ENCODE results near the gene LAMA5.

The LAMA5 gene

DNA sequence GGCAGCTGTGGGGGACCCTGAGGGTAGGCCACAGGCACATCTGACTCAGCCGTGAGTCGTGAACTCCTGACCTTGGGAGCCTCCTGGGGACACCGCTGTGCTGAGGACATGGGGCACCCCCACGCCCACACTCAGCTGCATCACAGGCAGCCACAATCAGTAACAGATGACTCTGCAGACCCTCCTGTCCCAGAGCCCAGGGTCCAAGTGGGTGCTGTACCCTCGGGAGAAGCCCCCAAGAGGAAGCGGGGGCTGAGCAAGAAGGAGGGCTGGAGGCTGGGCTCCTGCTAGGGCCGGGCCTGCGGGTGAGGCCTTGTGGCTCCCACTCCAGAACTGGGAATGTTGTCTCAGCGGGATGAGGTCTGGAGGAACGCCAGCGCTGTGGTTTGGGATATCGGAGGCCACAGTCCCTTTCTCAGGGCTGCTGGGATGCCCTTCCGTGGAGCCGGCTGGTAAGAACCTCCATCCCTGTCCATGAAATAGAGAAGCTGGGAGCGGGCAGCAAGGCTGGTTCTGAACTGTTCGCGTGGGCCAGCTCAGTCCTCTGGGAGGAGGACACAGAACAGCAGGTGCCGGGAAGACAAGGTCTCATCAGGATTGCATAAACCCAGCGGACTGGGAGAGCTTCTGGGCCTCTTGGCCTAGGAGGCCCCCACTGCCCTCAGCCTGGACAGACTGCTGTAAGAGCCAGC, 3.1 kb upstream of the LAMA5 start:
- ATAC-seq (ENCODE audit: insufficient read depth, low read depth) (no peak), DNase-seq (no peak)
- Histone ChIP-seq H3K9ac (ENCODE audit: low read depth, low read length) (no peak overlapping the region), H4K20me1 (ENCODE audit: insufficient read depth, low read length) (peaks cover 12% of the 10 kb centered on the region), H3K27ac (ENCODE audit: low read length) (no peak overlapping the region), H3K79me2 (ENCODE audit: insufficient read depth, low read length) (no peaks in the 10 kb centered on the region), H2AFZ (ENCODE audit: low read depth, low read length) (no peak overlapping the region), H3K36me3 (ENCODE audit: insufficient read depth, low read length) (no peaks in the 10 kb centered on the region), H3K27me3 (ENCODE audit: insufficient read depth, low read length, poor library complexity) (no peaks in the 10 kb centered on the region), H3K4me2 (ENCODE audit: insufficient read depth, low read length) (no peak overlapping the region), H3K9me3 (ENCODE audit: insufficient read depth, low read length, severe bottlenecking) (no peaks in the 10 kb centered on the region), H3K4me3 (ENCODE audit: low read depth in 1 of 2, low read length in 2 of 2) (no peak overlapping the region), H3K4me1 (ENCODE audit: insufficient read depth, low read length) (no peaks in the 10 kb centered on the region)
- TF ChIP-seq, protein P1, sequence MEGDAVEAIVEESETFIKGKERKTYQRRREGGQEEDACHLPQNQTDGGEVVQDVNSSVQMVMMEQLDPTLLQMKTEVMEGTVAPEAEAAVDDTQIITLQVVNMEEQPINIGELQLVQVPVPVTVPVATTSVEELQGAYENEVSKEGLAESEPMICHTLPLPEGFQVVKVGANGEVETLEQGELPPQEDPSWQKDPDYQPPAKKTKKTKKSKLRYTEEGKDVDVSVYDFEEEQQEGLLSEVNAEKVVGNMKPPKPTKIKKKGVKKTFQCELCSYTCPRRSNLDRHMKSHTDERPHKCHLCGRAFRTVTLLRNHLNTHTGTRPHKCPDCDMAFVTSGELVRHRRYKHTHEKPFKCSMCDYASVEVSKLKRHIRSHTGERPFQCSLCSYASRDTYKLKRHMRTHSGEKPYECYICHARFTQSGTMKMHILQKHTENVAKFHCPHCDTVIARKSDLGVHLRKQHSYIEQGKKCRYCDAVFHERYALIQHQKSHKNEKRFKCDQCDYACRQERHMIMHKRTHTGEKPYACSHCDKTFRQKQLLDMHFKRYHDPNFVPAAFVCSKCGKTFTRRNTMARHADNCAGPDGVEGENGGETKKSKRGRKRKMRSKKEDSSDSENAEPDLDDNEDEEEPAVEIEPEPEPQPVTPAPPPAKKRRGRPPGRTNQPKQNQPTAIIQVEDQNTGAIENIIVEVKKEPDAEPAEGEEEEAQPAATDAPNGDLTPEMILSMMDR (IDR thresholded peaks at IDR 0.05; ENCODE audit: borderline replicate concordance, extremely low read depth, low read length, poor library complexity, severe bottlenecking) = no peak
- no peak for TF ChIP-seq EZH2 (IDR thresholded peaks at IDR 0.05; ENCODE audit: borderline replicate concordance, low read depth, low read length, severe bottlenecking)

DNA sequence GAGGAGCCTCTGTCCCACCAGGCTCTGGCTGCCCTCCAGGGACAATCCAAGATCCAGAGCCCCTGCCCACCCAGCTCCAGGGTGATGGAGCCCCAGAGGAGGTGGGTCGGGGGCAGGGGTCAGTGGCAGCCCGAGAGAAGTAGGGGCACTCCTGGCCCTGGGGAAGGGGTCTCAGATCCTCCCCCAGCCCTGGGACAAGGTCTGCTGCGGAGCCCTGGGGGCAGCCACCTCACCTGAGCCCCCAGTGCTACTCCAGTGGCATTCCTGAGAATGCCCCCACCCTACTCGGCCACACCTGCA, 2.7 kb upstream of the LAMA5 start:
- Histone ChIP-seq H3K4me2 (ENCODE audit: insufficient read depth, low read length) (no peak overlapping the region), H3K9ac (ENCODE audit: low read depth, low read length) (no peak overlapping the region), H3K4me1 (ENCODE audit: insufficient read depth, low read length) (no peaks in the 10 kb centered on the region), H4K20me1 (ENCODE audit: insufficient read depth, low read length) (peaks cover 12% of the 10 kb centered on the region), H2AFZ (ENCODE audit: low read depth, low read length) (no peak overlapping the region), H3K27me3 (ENCODE audit: insufficient read depth, low read length, poor library complexity) (peaks cover 2% of the 10 kb centered on the region), H3K79me2 (ENCODE audit: insufficient read depth, low read length) (no peaks in the 10 kb centered on the region), H3K36me3 (ENCODE audit: insufficient read depth, low read length) (no peaks in the 10 kb centered on the region), H3K9me3 (ENCODE audit: insufficient read depth, low read length, severe bottlenecking) (no peaks in the 10 kb centered on the region), H3K4me3 (ENCODE audit: low read depth in 1 of 2, low read length in 2 of 2) (no peak overlapping the region), H3K27ac (ENCODE audit: low read length) (no peak overlapping the region)
- DNase-seq = no peak
- TF ChIP-seq, protein P1 (IDR thresholded peaks at IDR 0.05; ENCODE audit: borderline replicate concordance, extremely low read depth, low read length, poor library complexity, severe bottlenecking) = no peak
- TF ChIP-seq EZH2 (IDR thresholded peaks at IDR 0.05; ENCODE audit: borderline replicate concordance, low read depth, low read length, severe bottlenecking) = no peak
- no peak for ATAC-seq (ENCODE audit: insufficient read depth, low read depth)

DNA sequence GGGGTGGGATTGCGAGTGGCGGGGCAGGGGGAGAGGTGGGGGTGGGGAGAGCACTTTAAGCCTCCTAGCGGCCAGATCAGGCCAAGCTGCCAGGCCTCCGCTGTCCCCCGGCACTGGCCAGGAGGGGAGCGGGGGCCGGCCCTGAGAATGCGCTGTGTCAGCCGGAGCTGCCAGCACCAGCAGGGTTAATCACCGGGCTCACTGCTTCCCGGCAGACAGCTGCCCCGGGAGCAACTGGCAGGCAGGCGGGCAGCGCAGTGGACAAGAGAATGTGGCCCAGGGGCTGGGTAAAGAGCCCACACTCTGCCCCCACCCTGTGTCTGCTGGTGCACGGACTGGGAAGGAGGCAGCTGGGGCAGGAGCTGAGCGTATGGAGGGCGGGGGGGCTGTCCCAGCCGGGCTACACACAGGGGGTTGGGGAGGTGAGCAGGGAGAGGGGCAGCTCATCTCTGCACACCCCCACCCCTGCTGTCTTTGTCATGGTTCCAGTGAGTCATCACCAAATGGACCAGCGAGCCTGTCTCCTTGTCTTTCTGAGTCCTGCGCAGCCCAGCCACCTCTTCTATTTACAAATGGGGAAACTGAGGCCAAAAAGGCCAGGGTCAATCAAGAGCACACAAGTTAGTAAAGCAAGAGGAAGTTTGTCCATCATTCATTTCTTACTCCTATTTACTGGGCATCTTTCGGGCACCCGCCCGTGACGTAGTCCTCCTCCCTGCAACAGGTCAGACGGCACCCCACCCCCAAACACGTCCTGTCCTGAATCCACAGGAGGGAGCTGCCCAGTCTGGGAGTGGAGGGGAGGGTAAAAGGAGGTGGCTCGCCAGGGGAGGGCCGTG, 2.1 kb upstream of the LAMA5 start:
- no peaks in the 10 kb centered on the region for H3K79me2 ChIP-seq (ENCODE audit: insufficient read depth, low read length)
- H3K27ac ChIP-seq (ENCODE audit: low read length) = no peak overlapping the region
- no peak overlapping the region for H3K9ac ChIP-seq (ENCODE audit: low read depth, low read length)
- peaks cover 2% of the 10 kb centered on the region for H3K27me3 ChIP-seq (ENCODE audit: insufficient read depth, low read length, poor library complexity)
- no peak for ATAC-seq (ENCODE audit: insufficient read depth, low read depth)
- H3K9me3 ChIP-seq (ENCODE audit: insufficient read depth, low read length, severe bottlenecking) = no peaks in the 10 kb centered on the region
- H3K4me3 ChIP-seq (ENCODE audit: low read depth in 1 of 2, low read length in 2 of 2) = no peak overlapping the region
- H3K4me2 ChIP-seq (ENCODE audit: insufficient read depth, low read length) = no peak overlapping the region
- no peaks in the 10 kb centered on the region for H3K4me1 ChIP-seq (ENCODE audit: insufficient read depth, low read length)
- H2AFZ ChIP-seq (ENCODE audit: low read depth, low read length) = no peak overlapping the region
- H4K20me1 ChIP-seq (ENCODE audit: insufficient read depth, low read length) = peaks cover 10% of the 10 kb centered on the region
- no peaks in the 10 kb centered on the region for H3K36me3 ChIP-seq (ENCODE audit: insufficient read depth, low read length)
- TF ChIP-seq EZH2 (IDR thresholded peaks at IDR 0.05; ENCODE audit: borderline replicate concordance, low read depth, low read length, severe bottlenecking) = no peak
- TF ChIP-seq, protein P1 (IDR thresholded peaks at IDR 0.05; ENCODE audit: borderline replicate concordance, extremely low read depth, low read length, poor library complexity, severe bottlenecking) = no peak
- DNase-seq = no peak
